Parathyroid adenoma (tissue), 2 donors: ENCODE data around the gene POLR3C.
"Not testable (repeated sequence)": the region's sequence is repeated elsewhere in the genome, so short reads cannot be mapped to it uniquely, and the experiment has no call there.

Source experiments
- H2AFZ ChIP-seq: fragments of 300-600 bp; sonication (generic); one replicate; pipeline ENCODE4 v1.7.0; 2017; ENCODE audit warnings: antibody characterized with exemption, mild to moderate bottlenecking
- H3K27ac ChIP-seq: fragments of 300-600 bp; sonication (generic); one replicate; pipeline ENCODE4 v1.7.0; 2017
- H3K27me3 ChIP-seq: fragments of 300-600 bp; sonication (generic); one replicate; pipeline ENCODE4 v1.7.0; 2017; ENCODE audit warnings: low read length; ENCODE audit not compliant: control insufficient read depth, insufficient read depth
- H3K36me3 ChIP-seq: fragments of 300-600 bp; sonication (generic); one replicate; pipeline ENCODE4 v1.7.0; 2017; ENCODE audit warnings: low read length; ENCODE audit not compliant: control insufficient read depth, insufficient read depth
- H3K4me1 ChIP-seq: fragments of 300-600 bp; sonication (generic); one replicate; pipeline ENCODE4 v1.7.0; 2017; ENCODE audit warnings: control low read depth
- H3K4me2 ChIP-seq: fragments of 300-600 bp; sonication (generic); one replicate; pipeline ENCODE4 v1.7.0; 2017; ENCODE audit warnings: low read length
- H3K4me3 ChIP-seq: fragments of 300-600 bp; sonication (generic); one replicate; pipeline ENCODE4 v1.7.0; 2017; ENCODE audit warnings: low read depth, low read length
- H3K79me2 ChIP-seq: fragments of 300-600 bp; sonication (generic); one replicate; pipeline ENCODE4 v1.7.0; 2017; ENCODE audit warnings: control low read depth
- H3K9ac ChIP-seq: fragments of 300-600 bp; sonication (generic); one replicate; pipeline ENCODE4 v1.7.0; 2017; ENCODE audit warnings: mild to moderate bottlenecking
- H3K9me3 ChIP-seq: fragments of 300-600 bp; sonication (generic); one replicate; pipeline ENCODE4 v1.7.0; 2017; ENCODE audit warnings: low read length; ENCODE audit not compliant: control insufficient read depth
- CTCF ChIP-seq: fragments of 300-600 bp; sonication (generic); IDR thresholded peaks from one replicate; pipeline ENCODE4 v1.7.0; 2017; ENCODE audit warnings: antibody characterized with exemption, mild to moderate bottlenecking
- donor health status: primary hyperparathyroidism.

POLR3C gene

DNA sequence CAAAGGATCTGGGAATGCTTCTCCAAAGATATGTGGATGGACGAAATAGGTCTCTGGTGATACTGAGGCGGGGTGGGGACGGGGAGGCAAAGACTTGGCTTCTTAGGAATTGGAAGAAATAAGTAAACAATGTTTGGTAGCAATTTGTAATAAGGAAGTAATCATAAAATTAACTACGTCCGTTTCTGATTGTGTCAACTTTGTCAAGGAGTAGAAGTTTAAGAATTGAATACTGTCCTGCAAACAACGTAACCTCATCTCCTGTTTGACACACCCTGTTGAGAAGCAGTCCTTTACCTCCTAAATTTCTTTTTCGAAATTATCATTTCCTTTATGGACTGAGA lies 471 bp downstream of the POLR3C start:
- H3K4me1 ChIP-seq = no peaks in the 10 kb centered on the region
- H3K4me2 ChIP-seq = peak overlapping the region; percentile 88
- H2AFZ ChIP-seq = peak overlapping the region; percentile 79
- peak overlapping the region; percentile 86 for H3K27ac ChIP-seq
- peak overlapping the region; percentile 75 for H3K4me3 ChIP-seq
- no peak overlapping the region for H3K9ac ChIP-seq
- H3K27me3 ChIP-seq = no peaks in the 10 kb centered on the region
- H3K36me3 ChIP-seq = no peaks in the 10 kb centered on the region
- H3K9me3 ChIP-seq = no peaks in the 10 kb centered on the region
- H3K79me2 ChIP-seq = peaks cover 2% of the 10 kb centered on the region
- no peak for TF ChIP-seq CTCF

- Histone ChIP-seq H3K36me3 (no peaks in the 10 kb centered on the region), H3K4me1 (no peaks in the 10 kb centered on the region)
Measured at GRCh38 chr1:145826030-145826429, 2.0 kb downstream of the POLR3C start.

GRCh38 chr1:145827966-145828365 lies 4.0 kb downstream of the POLR3C start:
- H3K4me1 ChIP-seq = no peaks in the 10 kb centered on the region
- TF ChIP-seq CTCF = no peak
- H3K9ac ChIP-seq = no peak overlapping the region
- no peaks in the 10 kb centered on the region for H3K9me3 ChIP-seq
- H3K4me2 ChIP-seq = no peak overlapping the region
- H3K27ac ChIP-seq = no peak overlapping the region
- H3K36me3 ChIP-seq = no peaks in the 10 kb centered on the region
- no peak overlapping the region for H2AFZ ChIP-seq
- no peaks in the 10 kb centered on the region for H3K27me3 ChIP-seq
- peaks cover 2% of the 10 kb centered on the region for H3K79me2 ChIP-seq
- no peak overlapping the region for H3K4me3 ChIP-seq

More at GRCh38 chr1:145826030-145826429, 2.0 kb downstream of the POLR3C start:
- no peaks in the 10 kb centered on the region for H3K9me3 ChIP-seq
- H3K27ac ChIP-seq = no peak overlapping the region
- no peaks in the 10 kb centered on the region for H3K27me3 ChIP-seq
- no peak overlapping the region for H3K9ac ChIP-seq
- H2AFZ ChIP-seq = no peak overlapping the region
- no peak for TF ChIP-seq CTCF
- no peak overlapping the region for H3K4me3 ChIP-seq
- H3K79me2 ChIP-seq = peaks cover 2% of the 10 kb centered on the region
- no peak overlapping the region for H3K4me2 ChIP-seq

DNA sequence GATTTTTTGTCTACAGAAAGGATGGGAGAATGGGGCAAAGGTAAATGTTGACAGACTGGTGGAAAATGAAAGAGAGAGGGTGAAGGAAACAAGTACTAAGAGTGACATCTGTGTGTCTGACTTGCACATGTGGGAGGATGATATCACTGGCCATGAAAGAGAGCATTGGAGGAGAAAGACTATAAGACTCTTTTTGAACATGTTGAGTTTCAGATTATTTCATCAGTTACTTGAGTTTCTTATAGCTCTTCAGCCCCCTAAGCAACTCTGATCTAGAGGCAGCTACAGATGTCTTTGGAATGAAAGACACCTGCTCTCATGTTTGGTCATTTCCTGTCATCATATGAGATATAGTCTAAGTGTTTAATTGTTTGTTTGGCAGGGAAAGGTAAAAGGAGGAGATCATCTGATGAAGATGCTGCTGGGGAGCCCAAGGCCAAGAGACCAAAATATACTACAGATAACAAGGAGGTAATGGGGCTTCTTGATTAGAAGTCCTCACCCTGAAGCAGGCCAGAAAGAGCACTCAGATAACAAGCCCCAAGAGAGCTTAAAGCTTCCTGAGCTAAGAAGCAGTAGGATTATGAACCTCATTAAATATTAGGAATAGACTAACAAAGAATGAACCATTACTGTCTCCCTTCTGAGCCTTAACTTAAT lies 4.5 kb downstream of the POLR3C start:
- Histone ChIP-seq H3K27ac (no peak overlapping the region), H3K4me3 (no peak overlapping the region), H3K4me2 (no peak overlapping the region), H3K79me2 (peaks cover 2% of the 10 kb centered on the region), H3K9me3 (no peaks in the 10 kb centered on the region), H3K36me3 (no peaks in the 10 kb centered on the region), H3K9ac (no peak overlapping the region), H2AFZ (no peak overlapping the region), H3K4me1 (no peaks in the 10 kb centered on the region), H3K27me3 (no peaks in the 10 kb centered on the region)
- TF ChIP-seq CTCF = no peak

GRCh38 chr1:145830810-145831209 lies 6.8 kb downstream of the POLR3C start:
- H3K9me3 ChIP-seq, H3K27me3 ChIP-seq, H3K4me2 ChIP-seq, H3K79me2 ChIP-seq, H3K4me1 ChIP-seq, H3K36me3 ChIP-seq, H3K27ac ChIP-seq, H3K4me3 ChIP-seq, H2AFZ ChIP-seq, H3K9ac ChIP-seq: not testable (repeated sequence)
